Kidney epithelial cell (primary cell): Measurements from ENCODE around the gene OXTR. TPM values are rescaled to one million over a fixed set of nuclear protein-coding genes. Genes with fewer than 3 reads are reported as not detected.

Experiments used
- DNase-seq: peaks from one replicate; pipeline ENCODE4 v3.0.0-alpha.2; 2010; ENCODE audit warnings: low read depth
- H3K27me3 ChIP-seq: 2 replicates; pipeline ENCODE4 v1.6.0; 2011; ENCODE audit warnings: low read length; ENCODE audit not compliant: control insufficient read depth, insufficient read depth
- H3K36me3 ChIP-seq: 2 replicates; pipeline ENCODE4 v1.5.1; 2011; ENCODE audit warnings: low read length; ENCODE audit not compliant: control insufficient read depth, insufficient read depth
- H3K4me3 ChIP-seq: 2 replicates; pipeline ENCODE4 v1.5.1; 2011; ENCODE audit warnings: low read depth, mild to moderate bottlenecking, control low read depth, low read length
- total RNA-seq: library from RNA; depleted of rRNA; stranded (reverse); fragments of >200 nt; gene quantifications from 2 replicates; pipeline ENCODE4 v1.2.3, GENCODE V29; 2015
- TF ChIP-seq, protein P1 (sequence below): IDR thresholded peaks from 2 replicates; pipeline ENCODE4 v1.5.1; 2011; ENCODE audit warnings: mild to moderate bottlenecking, moderate library complexity, low read length, control low read depth, inconsistent platforms; ENCODE audit not compliant: insufficient read depth, poor library complexity, severe bottlenecking

Gene OXTR
- total RNA-seq, 1 donor from 2014 or later, result 2.0 TPM

DNA sequence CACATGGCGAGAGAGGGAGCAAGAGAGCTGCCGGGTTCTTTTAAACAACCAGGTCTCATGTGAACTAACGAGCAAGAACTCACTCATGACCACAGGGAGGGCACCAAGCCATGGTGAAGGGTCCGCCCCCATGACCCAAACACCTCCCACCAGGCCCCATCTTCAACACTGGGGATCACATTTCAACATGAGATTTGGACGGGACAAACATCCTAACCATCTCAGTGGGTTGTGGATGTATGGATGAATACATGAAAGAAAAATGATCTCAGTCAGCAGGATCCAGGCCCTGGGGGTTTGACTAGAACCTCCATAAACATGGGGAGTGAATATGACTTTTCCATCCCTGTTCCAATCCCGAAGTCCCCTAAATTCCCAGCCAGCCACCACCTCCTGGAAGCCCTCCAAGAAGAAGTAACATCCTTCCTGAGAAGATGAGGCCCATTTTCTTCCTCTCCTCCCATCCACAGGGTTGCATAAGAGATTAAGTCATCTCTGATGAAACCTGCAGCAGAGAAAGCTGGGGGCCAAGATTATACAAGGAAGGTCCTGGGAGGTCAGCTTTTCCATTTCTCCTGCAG is 26.3 kb downstream of the OXTR start:
- Histone ChIP-seq H3K4me3 (no peak overlapping the region), H3K27me3 (no peaks in the 10 kb centered on the region), H3K36me3 (no peaks in the 10 kb centered on the region)
- TF ChIP-seq, protein P1, sequence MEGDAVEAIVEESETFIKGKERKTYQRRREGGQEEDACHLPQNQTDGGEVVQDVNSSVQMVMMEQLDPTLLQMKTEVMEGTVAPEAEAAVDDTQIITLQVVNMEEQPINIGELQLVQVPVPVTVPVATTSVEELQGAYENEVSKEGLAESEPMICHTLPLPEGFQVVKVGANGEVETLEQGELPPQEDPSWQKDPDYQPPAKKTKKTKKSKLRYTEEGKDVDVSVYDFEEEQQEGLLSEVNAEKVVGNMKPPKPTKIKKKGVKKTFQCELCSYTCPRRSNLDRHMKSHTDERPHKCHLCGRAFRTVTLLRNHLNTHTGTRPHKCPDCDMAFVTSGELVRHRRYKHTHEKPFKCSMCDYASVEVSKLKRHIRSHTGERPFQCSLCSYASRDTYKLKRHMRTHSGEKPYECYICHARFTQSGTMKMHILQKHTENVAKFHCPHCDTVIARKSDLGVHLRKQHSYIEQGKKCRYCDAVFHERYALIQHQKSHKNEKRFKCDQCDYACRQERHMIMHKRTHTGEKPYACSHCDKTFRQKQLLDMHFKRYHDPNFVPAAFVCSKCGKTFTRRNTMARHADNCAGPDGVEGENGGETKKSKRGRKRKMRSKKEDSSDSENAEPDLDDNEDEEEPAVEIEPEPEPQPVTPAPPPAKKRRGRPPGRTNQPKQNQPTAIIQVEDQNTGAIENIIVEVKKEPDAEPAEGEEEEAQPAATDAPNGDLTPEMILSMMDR, result no peak
- DNase-seq, result no peak

DNA sequence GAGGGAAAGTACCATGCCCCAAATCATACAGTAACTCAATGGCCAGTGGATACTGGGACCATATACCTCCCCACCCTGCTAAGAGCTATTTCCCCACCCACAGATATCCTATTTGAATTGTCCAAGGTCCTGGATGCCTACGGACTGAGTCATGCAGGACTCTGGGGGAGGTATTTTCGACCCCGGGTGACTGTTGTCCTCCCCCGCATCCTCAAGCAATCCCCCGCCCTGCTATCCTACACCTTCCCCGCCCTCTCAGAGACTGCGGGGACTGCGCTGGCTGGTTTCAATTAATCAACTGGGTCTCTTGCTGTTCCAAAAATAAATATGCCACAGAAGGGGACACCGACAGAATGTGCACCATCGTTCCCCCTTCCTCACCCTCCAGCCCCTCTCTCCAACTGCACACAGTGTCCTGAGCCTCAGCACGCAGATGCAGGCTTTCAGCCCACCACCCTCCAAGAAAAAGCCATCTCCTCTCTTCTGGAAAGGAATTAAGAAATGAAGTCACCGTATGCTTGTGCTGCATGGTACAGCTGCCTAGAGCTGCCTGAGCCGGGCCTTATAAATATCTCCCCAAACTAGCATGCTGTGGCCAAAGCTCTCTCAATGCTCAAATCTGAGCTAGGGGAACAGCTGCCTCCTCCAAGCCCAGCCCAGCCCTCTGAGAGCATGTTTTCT is 27.7 kb downstream of the OXTR start:
- peak; percentile 69 for DNase-seq
- Histone ChIP-seq H3K4me3 (no peak overlapping the region), H3K36me3 (no peaks in the 10 kb centered on the region), H3K27me3 (no peaks in the 10 kb centered on the region)
- TF ChIP-seq, protein P1, result no peak

DNA sequence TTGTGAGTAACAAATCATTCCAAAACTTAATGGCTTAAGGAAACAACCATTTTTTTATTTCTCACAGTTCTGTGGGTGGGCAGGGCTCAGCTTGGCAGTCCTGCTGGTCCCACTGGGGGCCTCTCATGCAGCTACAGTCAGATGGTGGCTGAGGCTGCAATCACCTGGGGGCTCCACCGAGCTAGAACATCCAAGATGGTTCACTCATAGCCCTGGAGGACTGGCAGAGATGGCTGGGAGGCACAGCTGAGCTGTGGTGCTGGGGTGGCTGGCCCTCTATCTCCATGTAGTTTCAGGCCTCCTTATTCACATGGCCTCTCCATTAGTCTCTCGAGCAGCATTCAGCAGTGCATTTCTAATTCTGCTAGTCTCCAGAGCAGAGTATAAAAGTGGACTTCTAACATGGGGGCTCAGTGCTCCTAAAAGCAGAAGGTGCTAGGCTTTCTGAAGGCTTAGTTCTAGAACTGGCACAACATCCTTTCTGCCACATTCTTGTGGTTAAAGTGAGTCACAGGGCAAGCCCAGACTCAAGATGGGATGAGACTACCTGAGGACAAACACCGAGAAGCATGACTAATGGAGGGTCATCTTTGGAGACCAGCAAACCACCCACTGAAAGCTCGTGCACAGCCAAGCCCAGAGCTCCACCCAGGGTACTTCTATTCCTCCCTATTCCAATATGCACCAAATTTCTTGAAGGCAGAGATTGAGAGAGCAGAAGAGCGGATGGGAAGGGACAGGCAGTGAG is 29.5 kb downstream of the OXTR start:
- H3K36me3 ChIP-seq, result no peaks in the 10 kb centered on the region
- H3K27me3 ChIP-seq, result no peaks in the 10 kb centered on the region
- DNase-seq, result peak; percentile 91
- no peak overlapping the region for H3K4me3 ChIP-seq
- TF ChIP-seq, protein P1, result no peak

DNA sequence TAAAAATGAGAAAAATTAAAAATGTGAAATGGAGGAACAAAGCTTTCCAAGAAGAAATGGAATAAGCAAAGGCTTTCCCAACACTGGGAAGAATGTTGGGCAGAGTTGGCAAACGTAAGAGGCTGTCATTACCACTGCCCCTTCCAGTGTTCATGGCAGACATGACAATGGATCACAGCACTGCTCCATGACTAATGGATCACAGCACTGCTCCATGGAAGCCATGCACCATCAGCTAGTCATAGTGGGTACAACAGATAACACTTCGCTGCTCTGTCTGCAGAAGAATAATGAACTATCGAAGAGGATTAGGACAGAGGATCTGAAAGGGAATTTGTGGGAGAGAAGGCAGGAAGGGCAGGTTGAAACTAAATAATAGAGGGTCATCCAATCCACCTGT is 30.8 kb downstream of the OXTR start:
- Histone ChIP-seq H3K4me3 (no peak overlapping the region), H3K36me3 (no peaks in the 10 kb centered on the region), H3K27me3 (no peaks in the 10 kb centered on the region)
- no peak for DNase-seq
- TF ChIP-seq, protein P1, result no peak

DNA sequence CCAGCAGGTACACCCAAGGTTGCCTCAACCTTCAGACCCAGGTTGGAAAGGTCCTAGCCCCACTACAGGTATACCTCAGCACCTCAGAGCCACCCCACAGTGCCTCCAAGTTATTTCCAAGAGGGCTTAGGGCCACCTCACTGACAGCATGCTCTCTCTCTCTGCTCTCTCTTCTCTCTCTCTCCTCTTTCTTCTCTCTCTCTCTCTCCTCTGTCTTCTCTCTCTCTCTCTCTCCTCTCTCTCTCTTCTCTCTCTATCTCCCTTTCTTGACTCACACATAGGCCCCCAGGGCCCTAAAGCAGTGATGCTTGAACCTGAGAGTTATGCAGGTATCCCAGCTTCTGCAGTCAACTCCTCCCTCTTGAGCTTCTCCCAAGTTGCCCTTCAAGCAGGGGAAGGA is 31.6 kb downstream of the OXTR start:
- Histone ChIP-seq H3K4me3 (no peak overlapping the region), H3K27me3 (no peaks in the 10 kb centered on the region), H3K36me3 (no peaks in the 10 kb centered on the region)
- TF ChIP-seq, protein P1, result no peak
- DNase-seq, result no peak
